ENCODE data around the gene RAB11FIP4.

Gene RAB11FIP4

GRCh38 chr17:31488982-31489294 lies 97.5 kb downstream of the RAB11FIP4 start:
- no peak for TF ChIP-seq CTCF (IDR thresholded peaks at IDR 0.05; ENCODE audit: borderline replicate concordance, insufficient read depth, low read depth, low read length)

GRCh38 chr17:31489295-31490018 lies 98.0 kb downstream of the RAB11FIP4 start:
- no peak overlapping the region for H3K4me3 ChIP-seq (ENCODE audit: low read depth, low read length)
- no peak for TF ChIP-seq CTCF (IDR thresholded peaks at IDR 0.05; ENCODE audit: borderline replicate concordance, insufficient read depth, low read depth, low read length)

More at GRCh38 chr17:31488982-31489294, 97.5 kb downstream of the RAB11FIP4 start:
- peak overlapping the region; percentile 66 for H3K4me3 ChIP-seq (ENCODE audit: low read depth, low read length)

DNA sequence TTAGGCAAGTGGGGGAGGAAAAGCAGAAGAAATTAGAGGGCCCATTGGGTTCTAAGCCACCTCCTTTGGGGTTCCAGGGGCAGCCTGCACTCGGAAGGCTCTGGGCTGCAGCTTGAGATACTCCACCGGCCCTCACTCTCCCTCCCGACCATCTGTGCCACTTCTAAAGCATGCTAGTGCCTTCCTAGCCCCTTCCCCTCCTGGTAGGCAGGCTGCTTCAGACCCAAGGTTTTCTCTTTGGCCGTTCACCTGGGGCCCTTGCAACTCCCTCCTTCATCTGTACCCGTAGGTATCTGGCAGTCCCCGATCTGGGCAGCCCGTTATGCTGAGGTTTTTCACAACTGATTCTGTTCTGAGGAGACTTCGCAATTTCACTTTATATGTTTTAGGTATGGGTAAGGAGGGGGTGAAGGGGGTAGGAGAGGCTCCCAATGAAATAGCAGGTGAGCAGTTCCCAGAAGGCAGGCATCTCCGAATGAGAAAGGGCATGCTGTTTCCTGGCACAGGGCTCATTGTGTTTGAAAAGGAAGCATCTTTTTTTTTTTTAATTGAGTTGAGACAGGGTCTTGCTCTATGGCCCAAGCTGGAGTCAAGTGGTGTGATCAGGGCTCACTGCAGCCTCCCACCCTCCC lies 98.7 kb downstream of the RAB11FIP4 start:
- no peak overlapping the region for H3K4me3 ChIP-seq (ENCODE audit: low read depth, low read length)
- no peak for TF ChIP-seq CTCF (IDR thresholded peaks at IDR 0.05; ENCODE audit: borderline replicate concordance, insufficient read depth, low read depth, low read length)

DNA sequence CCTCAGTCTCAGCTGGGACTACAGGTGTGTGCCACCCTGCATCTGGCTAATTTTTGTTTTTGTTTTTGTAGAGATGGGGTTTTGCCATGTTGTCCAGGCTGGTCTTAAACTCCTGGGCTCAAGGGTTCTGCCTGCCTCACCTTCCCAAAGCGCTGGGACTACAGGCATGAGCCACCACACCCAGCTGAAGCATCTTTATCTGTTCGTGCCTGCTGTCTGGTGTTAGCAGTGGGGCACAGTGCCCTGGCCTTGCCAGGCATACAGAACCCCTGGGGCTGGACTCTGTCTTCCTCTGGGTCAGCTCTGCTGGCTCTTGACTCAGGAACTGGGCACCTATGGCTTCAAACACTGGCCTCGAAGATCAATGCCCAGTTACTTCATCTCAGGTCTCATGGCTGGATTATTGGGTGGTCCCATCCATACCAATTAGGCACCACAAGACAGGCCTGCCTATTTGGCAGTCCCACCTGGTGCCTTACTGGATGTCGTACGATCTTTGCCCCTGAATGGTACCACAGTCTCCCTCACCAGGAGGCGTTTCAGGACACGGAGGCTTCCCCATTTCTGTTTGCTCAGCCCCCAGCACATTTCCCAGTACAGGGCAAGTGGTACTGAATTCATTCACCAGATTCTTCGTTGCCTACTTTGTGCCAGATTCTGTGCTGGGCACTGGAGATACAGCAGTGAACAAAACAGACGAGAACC lies 99.3 kb downstream of the RAB11FIP4 start:
- no peak overlapping the region for H3K4me3 ChIP-seq (ENCODE audit: low read depth, low read length)
- TF ChIP-seq CTCF (IDR thresholded peaks at IDR 0.05; ENCODE audit: borderline replicate concordance, insufficient read depth, low read depth, low read length) = no peak

- H3K4me3 ChIP-seq (ENCODE audit: low read depth, low read length) = peak overlapping the region; percentile 13
Measured at GRCh38 chr17:31491376-31492131, 100.1 kb downstream of the RAB11FIP4 start.

DNA sequence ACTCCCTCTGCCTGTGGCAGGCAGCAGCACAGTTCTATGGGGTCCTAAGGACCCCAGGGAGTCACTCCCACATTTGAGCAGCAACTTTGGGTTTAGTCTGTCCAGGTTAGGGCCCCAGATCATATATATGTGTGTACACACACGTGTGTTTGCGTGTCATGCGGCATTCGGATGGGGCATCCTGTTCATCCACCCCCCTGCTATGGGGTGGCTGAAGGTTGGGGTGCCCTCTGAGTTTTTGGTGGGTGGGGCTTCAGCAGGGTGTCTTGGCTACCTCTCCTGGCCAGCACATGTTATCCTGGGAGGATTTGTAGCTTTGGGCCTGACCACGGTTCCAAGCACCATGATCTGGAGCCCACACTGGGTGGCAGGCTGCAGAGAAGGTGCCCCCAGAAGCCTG lies 100.7 kb downstream of the RAB11FIP4 start:
- no peak for TF ChIP-seq CTCF (IDR thresholded peaks at IDR 0.05; ENCODE audit: borderline replicate concordance, insufficient read depth, low read depth, low read length)
- no peak overlapping the region for H3K4me3 ChIP-seq (ENCODE audit: low read depth, low read length)

More at GRCh38 chr17:31491376-31492131, 100.1 kb downstream of the RAB11FIP4 start:
- no peak for TF ChIP-seq CTCF (IDR thresholded peaks at IDR 0.05; ENCODE audit: borderline replicate concordance, insufficient read depth, low read depth, low read length)

Data from GM12875 (cell line).